Brain pericyte (primary cell): ENCODE data around the gene TMEM80.

Source experiments
- DNase-seq: peaks from one replicate; pipeline ENCODE4 v3.0.0-alpha.2; 2012; ENCODE audit warnings: low read depth, low spot score

The TMEM80 gene

GRCh38 chr11:742571-743201 is 47.1 kb downstream of the TMEM80 start:
- DNase-seq, result no peak

- no peak for DNase-seq
Measured at GRCh38 chr11:745428-745827, 49.8 kb downstream of the TMEM80 start.

- no peak for DNase-seq
Measured at GRCh38 chr11:746289-747157, 50.9 kb downstream of the TMEM80 start.

GRCh38 chr11:747158-748006 is 51.8 kb downstream of the TMEM80 start, which contains the start of gene TALDO1:
TSS of gene TALDO1 (plus strand) at chr11:747464. CDS start at chr11:747482, 18 bp downstream.
- no peak for DNase-seq

GRCh38 chr11:748007-748359 is 52.4 kb downstream of the TMEM80 start:
- no peak for DNase-seq

GRCh38 chr11:749731-750130 is 54.1 kb downstream of the TMEM80 start:
- no peak for DNase-seq
